Endothelial cell (in vitro differentiated cells): ENCODE measurements around the gene CALML3. TPM values are rescaled to one million over a fixed set of nuclear protein-coding genes. Genes with fewer than 3 reads are reported as not detected.

ENCODE experiments used
- DNase-seq: peaks from one replicate; pipeline ENCODE4 v3.0.0; 2021; ENCODE audit warnings: low spot score
- H3K27ac Mint-ChIP-seq: one replicate; pipeline ENCODE4 v1.8.0; 2021; ENCODE audit warnings: mixed read lengths, inconsistent platforms; ENCODE audit not compliant: unreplicated experiment
- H3K27me3 Mint-ChIP-seq: one replicate; pipeline ENCODE4 v1.8.0; 2021; ENCODE audit warnings: mild to moderate bottlenecking, moderate library complexity, mixed read lengths, inconsistent platforms; ENCODE audit not compliant: unreplicated experiment
- H3K36me3 Mint-ChIP-seq: one replicate; pipeline ENCODE4 v1.8.0; 2021; ENCODE audit warnings: mild to moderate bottlenecking, low read depth, mixed read lengths, inconsistent platforms; ENCODE audit not compliant: unreplicated experiment
- H3K4me1 Mint-ChIP-seq: one replicate; pipeline ENCODE4 v1.8.0; 2021; ENCODE audit warnings: mild to moderate bottlenecking, mixed read lengths, inconsistent platforms; ENCODE audit not compliant: unreplicated experiment
- H3K4me3 Mint-ChIP-seq: one replicate; pipeline ENCODE4 v1.8.0; 2021; ENCODE audit warnings: mild to moderate bottlenecking, mixed read lengths, inconsistent platforms; ENCODE audit not compliant: unreplicated experiment
- H3K9me3 Mint-ChIP-seq: one replicate; pipeline ENCODE4 v1.8.0; 2021; ENCODE audit warnings: mixed read lengths, inconsistent platforms; ENCODE audit not compliant: unreplicated experiment
- CTCF ChIP-seq: fragments of 200-600 bp; sonication (generic); IDR thresholded peaks from one replicate; pipeline ENCODE4 v1.5.0; 2021; ENCODE audit warnings: antibody characterized with exemption; ENCODE audit not compliant: unreplicated experiment
- total RNA-seq: library from RNA; stranded (reverse); fragmentation: NEBNext Ultra II Directional; extraction: Animal tissue kit (Norgen Biotek cat#: 25700); gene quantifications from one replicate; pipeline ENCODE4 v1.2.1, GENCODE V29; 2021; ENCODE audit not compliant: unreplicated experiment

CALML3 gene
- total RNA-seq, 1 donor from 2014 or later, result not detected

- Mint-ChIP-seq H3K36me3 (peaks cover 8% of the 10 kb centered on the region), H3K27me3 (peaks cover 8% of the 10 kb centered on the region), H3K27ac (no peak overlapping the region), H3K4me3 (no peak overlapping the region), H3K4me1 (peaks cover 9% of the 10 kb centered on the region), H3K9me3 (peaks cover 4% of the 10 kb centered on the region)
- no peak for DNase-seq
- no peak for TF ChIP-seq CTCF
Observed at GRCh38 chr10:5522913-5523560, 1.7 kb upstream of the CALML3 start.

DNA sequence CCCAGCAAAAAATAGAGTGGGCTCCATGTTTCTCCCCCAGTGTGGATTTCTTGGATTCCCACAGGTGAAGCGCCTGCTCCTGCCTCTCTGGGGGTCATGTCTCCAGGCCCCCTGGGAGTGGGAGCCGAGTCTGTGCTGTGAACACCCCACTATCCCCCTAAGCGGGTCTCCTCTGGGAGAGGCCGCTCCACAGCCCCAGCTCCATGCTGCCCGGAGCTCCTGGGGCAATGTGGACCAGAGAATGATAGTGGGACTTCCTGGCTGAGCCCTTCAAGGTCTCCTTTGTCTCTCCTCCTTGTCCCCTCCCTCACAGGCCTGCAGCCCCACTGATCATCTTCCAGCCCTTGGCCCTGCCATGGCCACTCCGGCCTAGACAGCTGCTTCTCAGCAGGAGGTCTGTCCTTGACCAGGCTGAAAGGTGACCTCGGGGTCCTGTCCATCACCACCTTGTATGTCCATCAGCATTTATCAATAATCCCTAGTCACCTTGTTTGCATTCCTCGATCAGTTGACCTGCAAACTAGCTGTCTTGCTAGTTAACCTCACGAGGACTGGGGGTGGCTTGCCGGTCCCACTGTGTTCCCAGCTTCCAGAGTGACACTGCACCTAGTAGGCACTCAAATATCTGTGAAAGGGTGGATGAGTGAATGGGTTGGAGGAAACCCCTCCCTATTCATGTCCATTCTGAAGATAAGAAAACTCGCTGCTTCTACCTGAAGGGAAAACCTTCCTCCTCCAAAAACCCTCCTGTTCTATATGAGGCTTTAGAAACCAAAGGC, 776 bp upstream of the CALML3 start:
- Mint-ChIP-seq H3K9me3 (no peaks in the 10 kb centered on the region), H3K4me1 (peaks cover 9% of the 10 kb centered on the region), H3K36me3 (peaks cover 5% of the 10 kb centered on the region), H3K27me3 (peaks cover 8% of the 10 kb centered on the region), H3K27ac (no peak overlapping the region), H3K4me3 (no peak overlapping the region)
- no peak for TF ChIP-seq CTCF
- DNase-seq, result no peak

GRCh38 chr10:5525561-5526341, 990 bp downstream of the CALML3 start:
- Mint-ChIP-seq H3K9me3 (no peaks in the 10 kb centered on the region), H3K36me3 (peaks cover 4% of the 10 kb centered on the region), H3K4me1 (peaks cover 9% of the 10 kb centered on the region), H3K27me3 (peaks cover 8% of the 10 kb centered on the region), H3K4me3 (no peak overlapping the region), H3K27ac (peak overlapping the region; percentile 53)
- DNase-seq, result no peak
- TF ChIP-seq CTCF, result no peak

DNA sequence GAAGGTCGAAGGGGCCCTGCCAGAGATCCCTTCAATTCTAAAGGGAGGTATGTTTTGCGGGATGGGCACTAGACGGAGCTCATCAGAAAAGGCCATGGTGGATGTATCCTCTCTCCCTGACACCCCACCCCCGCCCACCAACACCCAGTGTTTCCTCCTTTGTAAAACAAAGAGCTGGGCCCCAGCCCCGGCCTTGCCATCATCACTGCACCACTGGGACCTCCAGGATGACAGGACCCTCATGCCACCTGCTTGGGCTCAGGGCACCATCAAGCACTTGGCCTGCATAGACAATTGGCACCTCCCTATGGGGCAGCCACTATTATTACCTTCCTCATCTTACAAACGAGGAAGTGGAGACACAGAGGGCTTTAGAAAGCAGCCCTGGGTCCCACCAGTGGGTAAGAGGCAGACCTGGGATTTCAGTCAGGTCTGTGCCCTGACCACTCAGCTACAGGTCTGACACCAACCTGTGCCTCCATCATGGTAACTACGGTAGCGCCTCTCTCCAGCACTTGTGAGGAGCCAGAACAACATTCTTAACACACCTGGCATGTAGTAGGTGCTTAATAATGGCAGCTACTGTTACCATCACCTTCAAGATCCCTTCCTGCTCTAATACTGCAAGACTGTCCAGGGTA, 2.0 kb downstream of the CALML3 start:
- Mint-ChIP-seq H3K9me3 (no peaks in the 10 kb centered on the region), H3K36me3 (peaks cover 4% of the 10 kb centered on the region), H3K27me3 (peaks cover 9% of the 10 kb centered on the region), H3K4me1 (peaks cover 9% of the 10 kb centered on the region), H3K27ac (no peak overlapping the region), H3K4me3 (no peak overlapping the region)
- DNase-seq, result no peak
- TF ChIP-seq CTCF, result no peak
